GM12878 (cell line): Measurements from ENCODE around the gene NAV3.

ENCODE experiments used
- POLR2A ChIP-seq: IDR thresholded peaks from 2 replicates; pipeline ENCODE4 v1.6.1; 2011; ENCODE audit warnings: low read depth, mild to moderate bottlenecking, low read length
- TAF1 ChIP-seq: IDR thresholded peaks from 2 replicates; pipeline ENCODE4 v1.6.1; 2011; ENCODE audit warnings: mild to moderate bottlenecking, low read depth, low read length, borderline replicate concordance
- TF ChIP-seq, protein P1 (sequence below), 3 experiments: IDR thresholded peaks in 2 of 3; conservative IDR thresholded peaks in 1 of 3; 2 replicates each; pipeline ENCODE4 v1.5.1; 2011; ENCODE audit warnings: low read depth in 3 of 3, low read length in 3 of 3, mild to moderate bottlenecking in 3 of 3, control low read depth in 2 of 3, moderate library complexity in 2 of 3, inconsistent platforms in 1 of 3, mixed read lengths in 1 of 3; ENCODE audit not compliant: control insufficient read depth in 2 of 3, insufficient read depth in 1 of 3; ENCODE audit errors: extremely low read depth in 1 of 3

DNA sequence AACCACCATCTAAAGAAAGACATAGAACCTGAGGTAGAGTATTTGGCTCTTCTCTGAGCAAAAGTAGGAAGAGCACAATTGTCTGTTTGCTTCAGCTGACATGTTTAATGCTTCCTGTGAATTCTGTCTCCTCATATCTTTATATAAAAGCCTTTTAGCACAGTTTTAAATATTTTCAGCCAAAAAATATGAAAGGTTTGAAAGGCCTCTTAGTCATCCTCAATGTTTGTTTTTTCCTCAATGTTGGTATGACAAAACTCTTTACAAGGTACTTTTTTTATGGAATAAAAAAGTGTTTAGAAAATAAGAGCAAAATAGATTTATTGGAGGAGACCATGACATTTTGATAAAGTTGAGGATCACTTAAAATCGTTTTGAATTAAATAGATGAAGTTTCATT is 360.9 kb downstream of the NAV3 start:
- TF ChIP-seq TAF1 = no peak
- TF ChIP-seq, protein P1, sequence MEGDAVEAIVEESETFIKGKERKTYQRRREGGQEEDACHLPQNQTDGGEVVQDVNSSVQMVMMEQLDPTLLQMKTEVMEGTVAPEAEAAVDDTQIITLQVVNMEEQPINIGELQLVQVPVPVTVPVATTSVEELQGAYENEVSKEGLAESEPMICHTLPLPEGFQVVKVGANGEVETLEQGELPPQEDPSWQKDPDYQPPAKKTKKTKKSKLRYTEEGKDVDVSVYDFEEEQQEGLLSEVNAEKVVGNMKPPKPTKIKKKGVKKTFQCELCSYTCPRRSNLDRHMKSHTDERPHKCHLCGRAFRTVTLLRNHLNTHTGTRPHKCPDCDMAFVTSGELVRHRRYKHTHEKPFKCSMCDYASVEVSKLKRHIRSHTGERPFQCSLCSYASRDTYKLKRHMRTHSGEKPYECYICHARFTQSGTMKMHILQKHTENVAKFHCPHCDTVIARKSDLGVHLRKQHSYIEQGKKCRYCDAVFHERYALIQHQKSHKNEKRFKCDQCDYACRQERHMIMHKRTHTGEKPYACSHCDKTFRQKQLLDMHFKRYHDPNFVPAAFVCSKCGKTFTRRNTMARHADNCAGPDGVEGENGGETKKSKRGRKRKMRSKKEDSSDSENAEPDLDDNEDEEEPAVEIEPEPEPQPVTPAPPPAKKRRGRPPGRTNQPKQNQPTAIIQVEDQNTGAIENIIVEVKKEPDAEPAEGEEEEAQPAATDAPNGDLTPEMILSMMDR (IDR thresholded peaks at IDR 0.05 in 2 of 3, conservative IDR thresholded peaks at IDR 0.05 in 1 of 3; ENCODE audit: control insufficient read depth in 2 of 3, extremely low read depth in 1 of 3, insufficient read depth in 1 of 3, low read depth in 3 of 3, low read length in 3 of 3) = no peak
- no peak for TF ChIP-seq POLR2A
